ENCODE measurements around the gene ANKZF1. TPM values are rescaled to one million over a fixed set of nuclear protein-coding genes. Genes with fewer than 3 reads are reported as not detected.

Gene ANKZF1
- total and polyA plus RNA-seq, 2 donors (not counting 1 experiment from before 2014, with no cell fraction given) = 152 to 181 TPM

DNA sequence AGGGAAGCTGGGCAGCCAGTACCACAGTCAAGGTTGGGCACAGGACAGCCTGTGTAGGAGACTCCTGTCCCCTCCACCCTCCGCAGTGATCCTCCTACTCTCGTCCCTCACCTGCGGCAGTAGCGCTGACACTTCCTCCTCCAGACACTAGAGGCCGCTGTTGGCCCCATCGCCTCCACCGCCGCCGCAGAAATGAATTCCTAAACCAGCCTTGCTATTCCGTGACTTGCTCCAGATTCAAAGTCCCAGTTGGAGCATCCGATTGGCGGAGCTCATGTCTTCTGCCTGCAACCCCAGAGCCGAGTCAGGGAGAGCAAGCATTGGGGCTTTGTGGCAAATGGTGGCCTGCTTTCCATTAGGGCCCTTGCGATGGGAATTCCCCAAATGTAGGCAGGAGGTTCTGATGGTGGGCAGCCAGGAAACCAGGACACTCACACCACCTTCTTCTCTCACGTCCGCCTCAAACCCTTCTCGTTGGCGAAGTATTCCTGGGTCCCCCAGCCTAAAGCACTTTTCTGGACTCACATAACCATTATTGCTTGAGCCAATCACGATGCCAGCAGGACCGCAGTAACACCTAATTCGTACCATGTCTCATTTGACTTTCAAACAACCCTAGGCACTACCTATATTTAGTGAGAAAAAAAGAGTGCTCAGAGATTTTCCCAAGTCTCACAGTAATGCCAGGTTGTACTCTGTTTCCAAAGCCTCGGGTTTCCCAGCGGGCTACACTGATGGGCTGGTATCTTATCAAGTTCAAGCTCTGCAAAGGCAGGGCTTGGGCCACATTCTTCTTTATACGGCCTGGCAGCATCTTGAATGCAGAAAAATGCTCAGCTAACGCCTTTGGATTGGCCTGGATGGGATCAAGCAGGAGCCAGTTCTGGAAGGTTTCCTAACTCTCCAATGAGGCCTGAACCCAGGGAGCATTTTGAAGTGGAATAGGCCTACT is 48.4 kb downstream of the ANKZF1 start:
- H3K4me3 ChIP-seq (ENCODE audit: control extremely low read depth in 1 of 5, extremely low read depth in 1 of 5, insufficient read depth in 1 of 5, low read depth in 2 of 5, low read length in 4 of 5) = peak overlapping the region; percentile 46 to 77 (median 67)
- peak overlapping the region; percentile 63 for H2AFZ ChIP-seq (ENCODE audit: insufficient read depth, low read depth, low read length, poor library complexity, severe bottlenecking)
- POLR2A ChIA-PET = interaction anchor here (0.6 to 7.2 kb wide), 17 partner anchors 16 to 404 kb away, joined by 3 to 106 read pairs (median 9); partner anchors contain the start of genes ABCB6, ANKZF1, ATG9A and CNPPD1
- Mint-ChIP-seq H3K9me3 (ENCODE audit: insufficient read depth) (no peaks in the 10 kb centered on the region), H3K27me3 (no peaks in the 10 kb centered on the region), H3K4me3 (peak overlapping the region; percentile 92), H3K27ac (peak overlapping the region; percentile 96), H3K4me1 (peaks cover 52% of the 10 kb centered on the region)
- CTCF ChIA-PET = interaction anchor here (0.9 to 15.8 kb wide), 21 partner anchors 9 to 618 kb away, joined by 3 to 239 read pairs (median 7); partner anchors contain the start of genes ANKZF1, ATG9A, BCS1L and CNPPD1
- TF ChIP-seq EZH2 (IDR thresholded peaks at IDR 0.05; ENCODE audit: borderline replicate concordance, insufficient read depth, low read depth, low read length, poor library complexity, severe bottlenecking) = no peak
- TF ChIP-seq, protein P1, sequence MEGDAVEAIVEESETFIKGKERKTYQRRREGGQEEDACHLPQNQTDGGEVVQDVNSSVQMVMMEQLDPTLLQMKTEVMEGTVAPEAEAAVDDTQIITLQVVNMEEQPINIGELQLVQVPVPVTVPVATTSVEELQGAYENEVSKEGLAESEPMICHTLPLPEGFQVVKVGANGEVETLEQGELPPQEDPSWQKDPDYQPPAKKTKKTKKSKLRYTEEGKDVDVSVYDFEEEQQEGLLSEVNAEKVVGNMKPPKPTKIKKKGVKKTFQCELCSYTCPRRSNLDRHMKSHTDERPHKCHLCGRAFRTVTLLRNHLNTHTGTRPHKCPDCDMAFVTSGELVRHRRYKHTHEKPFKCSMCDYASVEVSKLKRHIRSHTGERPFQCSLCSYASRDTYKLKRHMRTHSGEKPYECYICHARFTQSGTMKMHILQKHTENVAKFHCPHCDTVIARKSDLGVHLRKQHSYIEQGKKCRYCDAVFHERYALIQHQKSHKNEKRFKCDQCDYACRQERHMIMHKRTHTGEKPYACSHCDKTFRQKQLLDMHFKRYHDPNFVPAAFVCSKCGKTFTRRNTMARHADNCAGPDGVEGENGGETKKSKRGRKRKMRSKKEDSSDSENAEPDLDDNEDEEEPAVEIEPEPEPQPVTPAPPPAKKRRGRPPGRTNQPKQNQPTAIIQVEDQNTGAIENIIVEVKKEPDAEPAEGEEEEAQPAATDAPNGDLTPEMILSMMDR (IDR thresholded peaks at IDR 0.05) = peak; percentile 98
- 13% methylated on average over 23 of the region's 25 CpGs for WGBS (ENCODE audit: insufficient coverage)
- no peaks in the 10 kb centered on the region for H3K9me3 ChIP-seq (ENCODE audit: control extremely low read depth in 1 of 3, control insufficient read depth in 2 of 3, insufficient read depth in 1 of 3, low read length in 2 of 3)
- H3K27ac ChIP-seq (ENCODE audit: low read length in 2 of 2) = peak overlapping the region; percentile 98 to 100
- DNase-seq (peak; percentile 88), ATAC-seq (ENCODE audit: low read depth) (peak; percentile 15)
- H4K20me1 ChIP-seq (ENCODE audit: control insufficient read depth, insufficient read depth, low read length, poor library complexity, severe bottlenecking) = peaks cover 24% of the 10 kb centered on the region
- intact Hi-C loops (cut with micrococcal nuclease) = loop anchor here (2.0 to 10.0 kb wide), 5 partner anchors 33 to 397 kb away; partner anchors contain the start of genes GLB1L, GMPPA, STK11IP and STK16
- H3K4me2 ChIP-seq (replicated peaks; ENCODE audit: low read depth, low read length, poor library complexity, severe bottlenecking) = peak overlapping the region; percentile 93
- no peaks in the 10 kb centered on the region for H3K27me3 ChIP-seq (replicated peaks in 1 of 4; ENCODE audit: control extremely low read depth in 1 of 4, control insufficient read depth in 3 of 4, insufficient read depth in 4 of 4, low read length in 3 of 4)
- H3K79me2 ChIP-seq (ENCODE audit: control insufficient read depth, insufficient read depth, low read length) = peaks cover 36% of the 10 kb centered on the region
- H3K4me1 ChIP-seq (ENCODE audit: control insufficient read depth in 2 of 2, insufficient read depth in 2 of 2, low read length in 2 of 2) = peaks cover 32 to 48% of the 10 kb centered on the region in 2 donors
- H3K36me3 ChIP-seq (replicated peaks in 1 of 2; ENCODE audit: control extremely low read depth in 1 of 2, control insufficient read depth in 1 of 2, extremely low read depth in 1 of 2, insufficient read depth in 2 of 2, low read length in 1 of 2) = peaks cover 2 to 29% of the 10 kb centered on the region in 2 experiments
- H3K9ac ChIP-seq (ENCODE audit: low read length) = peak overlapping the region; percentile 65

All from B cell (primary cell).